Measurements from ENCODE around the gene FHIT. TPM values are rescaled to one million over a fixed set of nuclear protein-coding genes. Genes with fewer than 3 reads are reported as not detected.

The FHIT gene
- total RNA-seq, 1 donor from 2014 or later = 20.2 TPM

DNA sequence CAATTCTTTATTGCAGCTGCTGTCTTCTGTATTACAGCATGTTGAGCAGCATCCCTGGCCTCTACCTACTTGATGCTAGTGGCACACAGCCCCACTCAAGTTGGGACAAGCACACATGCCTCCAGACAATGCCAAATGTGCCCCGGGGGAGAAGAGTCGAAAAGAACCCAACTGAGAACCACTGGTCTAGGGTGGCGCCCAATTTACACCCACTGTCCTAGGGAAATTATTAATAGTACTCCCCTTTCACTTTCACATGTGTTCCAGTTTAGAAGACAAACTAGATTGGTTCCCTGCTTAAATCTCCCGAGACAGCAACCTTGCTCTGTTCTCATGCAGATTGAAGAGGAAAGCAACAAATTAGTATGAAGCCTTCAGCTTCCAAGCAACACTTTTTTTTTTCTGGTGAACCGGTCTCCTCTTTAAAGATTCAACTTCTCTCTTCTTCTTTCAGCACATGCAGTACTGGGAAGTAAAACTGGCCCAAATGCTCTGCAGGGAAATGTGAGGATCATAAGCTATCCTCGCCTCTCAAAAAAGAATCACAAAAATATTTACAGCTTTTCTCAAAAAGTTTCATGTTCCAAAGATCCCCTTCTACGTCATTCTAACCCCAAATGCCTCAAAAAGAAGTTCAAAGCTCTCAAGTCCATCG lies 1377.5 kb downstream of the FHIT start:
- Mint-ChIP-seq H3K36me3 (ENCODE audit: low read depth, unreplicated experiment) (no peaks in the 10 kb centered on the region), H3K27ac (ENCODE audit: unreplicated experiment) (no peak overlapping the region), H3K4me3 (ENCODE audit: unreplicated experiment) (no peak overlapping the region), H3K4me1 (ENCODE audit: unreplicated experiment) (no peaks in the 10 kb centered on the region), H3K9me3 (ENCODE audit: unreplicated experiment) (no peaks in the 10 kb centered on the region), H3K27me3 (ENCODE audit: unreplicated experiment) (peaks cover 3% of the 10 kb centered on the region)
- TF ChIP-seq, protein P1, sequence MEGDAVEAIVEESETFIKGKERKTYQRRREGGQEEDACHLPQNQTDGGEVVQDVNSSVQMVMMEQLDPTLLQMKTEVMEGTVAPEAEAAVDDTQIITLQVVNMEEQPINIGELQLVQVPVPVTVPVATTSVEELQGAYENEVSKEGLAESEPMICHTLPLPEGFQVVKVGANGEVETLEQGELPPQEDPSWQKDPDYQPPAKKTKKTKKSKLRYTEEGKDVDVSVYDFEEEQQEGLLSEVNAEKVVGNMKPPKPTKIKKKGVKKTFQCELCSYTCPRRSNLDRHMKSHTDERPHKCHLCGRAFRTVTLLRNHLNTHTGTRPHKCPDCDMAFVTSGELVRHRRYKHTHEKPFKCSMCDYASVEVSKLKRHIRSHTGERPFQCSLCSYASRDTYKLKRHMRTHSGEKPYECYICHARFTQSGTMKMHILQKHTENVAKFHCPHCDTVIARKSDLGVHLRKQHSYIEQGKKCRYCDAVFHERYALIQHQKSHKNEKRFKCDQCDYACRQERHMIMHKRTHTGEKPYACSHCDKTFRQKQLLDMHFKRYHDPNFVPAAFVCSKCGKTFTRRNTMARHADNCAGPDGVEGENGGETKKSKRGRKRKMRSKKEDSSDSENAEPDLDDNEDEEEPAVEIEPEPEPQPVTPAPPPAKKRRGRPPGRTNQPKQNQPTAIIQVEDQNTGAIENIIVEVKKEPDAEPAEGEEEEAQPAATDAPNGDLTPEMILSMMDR (IDR thresholded peaks at IDR 0.05; ENCODE audit: unreplicated experiment) = no peak
- no peak for DNase-seq (ENCODE audit: low spot score)

DNA sequence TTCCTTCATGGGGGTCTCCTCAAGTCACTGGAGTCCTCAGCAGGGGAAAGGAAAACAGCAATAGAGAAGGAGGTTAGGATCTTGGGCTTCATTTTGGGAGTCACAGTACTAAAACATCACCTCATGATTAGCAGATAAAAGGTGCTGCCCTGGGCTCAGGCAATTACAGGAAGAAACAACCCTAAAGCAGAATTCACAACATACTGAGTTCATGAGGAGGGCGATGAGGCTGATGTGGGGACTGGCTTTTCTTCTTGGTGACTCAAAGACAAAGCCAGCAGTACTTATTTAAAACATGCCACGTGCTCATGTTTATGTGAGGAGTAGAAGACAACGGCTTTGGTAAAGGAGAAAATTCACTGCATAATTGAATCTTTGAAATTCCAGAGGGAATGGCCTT lies 1379.1 kb downstream of the FHIT start:
- no peak overlapping the region for H3K4me3 Mint-ChIP-seq (ENCODE audit: unreplicated experiment)
- no peaks in the 10 kb centered on the region for H3K36me3 Mint-ChIP-seq (ENCODE audit: low read depth, unreplicated experiment)
- H3K9me3 Mint-ChIP-seq (ENCODE audit: unreplicated experiment) = no peaks in the 10 kb centered on the region
- no peak overlapping the region for H3K27ac Mint-ChIP-seq (ENCODE audit: unreplicated experiment)
- peaks cover 3% of the 10 kb centered on the region for H3K27me3 Mint-ChIP-seq (ENCODE audit: unreplicated experiment)
- no peak for DNase-seq (ENCODE audit: low spot score)
- H3K4me1 Mint-ChIP-seq (ENCODE audit: unreplicated experiment) = no peaks in the 10 kb centered on the region
- TF ChIP-seq, protein P1 (IDR thresholded peaks at IDR 0.05; ENCODE audit: unreplicated experiment) = no peak

DNA sequence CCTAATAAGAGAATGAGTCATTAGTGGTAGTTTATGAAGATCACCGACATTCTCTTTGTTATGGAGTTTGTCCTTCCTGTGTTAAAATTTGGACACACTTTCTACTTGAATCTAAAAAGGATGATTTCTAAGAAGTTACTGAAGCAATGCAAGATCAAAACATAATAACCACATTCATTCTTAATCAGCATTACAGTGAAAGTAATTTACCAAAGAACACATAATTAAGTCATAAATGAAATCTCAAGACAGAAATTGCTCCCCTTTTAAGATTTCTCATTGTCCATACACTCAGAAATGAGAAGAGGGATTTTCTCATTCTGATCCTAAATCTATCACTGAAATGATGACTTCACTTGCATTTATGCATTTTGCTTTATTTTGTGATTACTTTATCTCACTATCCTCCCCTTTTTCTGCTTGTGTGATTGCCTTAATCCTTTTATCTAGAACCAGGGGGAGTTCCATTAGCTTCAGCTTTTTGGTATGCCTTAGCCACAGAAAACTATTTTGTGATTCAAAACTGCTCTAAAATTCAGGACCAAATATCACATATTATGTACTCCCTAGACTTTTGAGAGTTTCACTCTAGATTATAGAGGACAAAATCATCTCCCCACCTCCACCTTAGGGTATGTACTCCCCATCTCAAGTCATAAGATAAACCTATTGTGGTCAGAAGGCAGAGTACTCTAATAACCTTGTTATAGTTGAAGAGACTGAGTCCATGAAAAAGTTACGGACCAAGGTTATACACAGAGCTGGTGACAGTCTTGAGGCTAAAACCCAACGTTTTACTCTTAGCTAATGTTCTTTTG lies 1383.9 kb downstream of the FHIT start:
- H3K27ac Mint-ChIP-seq (ENCODE audit: unreplicated experiment) = no peak overlapping the region

DNA sequence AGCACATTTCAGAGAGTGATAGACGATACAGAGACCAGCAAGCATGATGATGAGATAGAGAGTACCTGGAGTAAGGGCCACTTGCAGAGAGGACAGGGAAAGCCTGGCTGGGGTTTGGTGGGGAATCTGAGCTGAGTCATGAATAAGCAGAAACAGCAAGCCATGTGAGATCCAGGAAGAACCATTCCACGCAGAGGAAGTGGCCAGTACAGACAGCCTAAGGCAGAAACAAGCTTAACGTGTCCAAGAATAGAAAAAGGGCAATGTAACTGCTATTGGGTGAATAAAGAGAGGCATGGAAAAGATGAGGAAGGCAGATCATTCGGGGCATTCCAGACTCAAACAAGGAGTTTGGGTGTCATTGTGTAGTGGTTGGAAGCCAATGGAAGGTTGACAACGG lies 1385.2 kb downstream of the FHIT start:
- Mint-ChIP-seq H3K36me3 (ENCODE audit: low read depth, unreplicated experiment) (no peaks in the 10 kb centered on the region), H3K27ac (ENCODE audit: unreplicated experiment) (no peak overlapping the region), H3K4me1 (ENCODE audit: unreplicated experiment) (peaks cover 2% of the 10 kb centered on the region), H3K4me3 (ENCODE audit: unreplicated experiment) (no peak overlapping the region), H3K9me3 (ENCODE audit: unreplicated experiment) (no peaks in the 10 kb centered on the region), H3K27me3 (ENCODE audit: unreplicated experiment) (no peaks in the 10 kb centered on the region)
- DNase-seq (ENCODE audit: low spot score) = no peak
- TF ChIP-seq, protein P1 (IDR thresholded peaks at IDR 0.05; ENCODE audit: unreplicated experiment) = no peak

More for the DNA sequence above, 1383.9 kb downstream of the FHIT start:
- Mint-ChIP-seq H3K9me3 (ENCODE audit: unreplicated experiment) (no peaks in the 10 kb centered on the region), H3K27me3 (ENCODE audit: unreplicated experiment) (no peaks in the 10 kb centered on the region), H3K4me3 (ENCODE audit: unreplicated experiment) (no peak overlapping the region), H3K36me3 (ENCODE audit: low read depth, unreplicated experiment) (no peaks in the 10 kb centered on the region), H3K4me1 (ENCODE audit: unreplicated experiment) (peaks cover 2% of the 10 kb centered on the region)
- no peak for DNase-seq (ENCODE audit: low spot score)
- TF ChIP-seq, protein P1 (IDR thresholded peaks at IDR 0.05; ENCODE audit: unreplicated experiment) = no peak

DNA sequence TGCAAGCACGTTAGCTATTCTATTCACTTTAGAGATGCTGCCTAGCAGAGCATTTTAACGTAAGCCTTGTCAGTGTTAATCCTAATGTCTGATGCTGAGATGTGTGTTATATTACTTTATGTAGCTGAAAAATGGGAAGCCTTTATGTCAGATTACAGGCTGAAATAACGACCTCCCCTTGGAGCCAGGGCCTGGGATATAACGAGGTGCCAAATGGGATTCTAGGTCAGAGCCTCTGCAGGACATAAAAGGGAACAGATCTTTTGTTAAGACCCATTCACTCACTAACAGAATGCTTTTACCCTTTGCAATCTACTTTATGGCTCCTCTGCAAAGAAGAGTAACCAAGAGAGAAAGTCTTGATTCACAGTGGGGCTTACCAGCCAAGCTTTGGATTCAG lies 1385.9 kb downstream of the FHIT start:
- Mint-ChIP-seq H3K4me1 (ENCODE audit: unreplicated experiment) (peaks cover 2% of the 10 kb centered on the region), H3K9me3 (ENCODE audit: unreplicated experiment) (no peaks in the 10 kb centered on the region), H3K27ac (ENCODE audit: unreplicated experiment) (no peak overlapping the region), H3K4me3 (ENCODE audit: unreplicated experiment) (no peak overlapping the region), H3K27me3 (ENCODE audit: unreplicated experiment) (no peaks in the 10 kb centered on the region), H3K36me3 (ENCODE audit: low read depth, unreplicated experiment) (no peaks in the 10 kb centered on the region)
- DNase-seq (ENCODE audit: low spot score) = no peak
- TF ChIP-seq, protein P1 (IDR thresholded peaks at IDR 0.05; ENCODE audit: unreplicated experiment) = no peak
